Measurements from ENCODE around the gene ATXN10. TPM values are rescaled to one million over a fixed set of nuclear protein-coding genes. Genes with fewer than 3 reads are reported as not detected.

ATXN10 gene
- total RNA-seq, 6 donors from 2014 or later, result 90.2 to 137 (median 110) TPM

DNA sequence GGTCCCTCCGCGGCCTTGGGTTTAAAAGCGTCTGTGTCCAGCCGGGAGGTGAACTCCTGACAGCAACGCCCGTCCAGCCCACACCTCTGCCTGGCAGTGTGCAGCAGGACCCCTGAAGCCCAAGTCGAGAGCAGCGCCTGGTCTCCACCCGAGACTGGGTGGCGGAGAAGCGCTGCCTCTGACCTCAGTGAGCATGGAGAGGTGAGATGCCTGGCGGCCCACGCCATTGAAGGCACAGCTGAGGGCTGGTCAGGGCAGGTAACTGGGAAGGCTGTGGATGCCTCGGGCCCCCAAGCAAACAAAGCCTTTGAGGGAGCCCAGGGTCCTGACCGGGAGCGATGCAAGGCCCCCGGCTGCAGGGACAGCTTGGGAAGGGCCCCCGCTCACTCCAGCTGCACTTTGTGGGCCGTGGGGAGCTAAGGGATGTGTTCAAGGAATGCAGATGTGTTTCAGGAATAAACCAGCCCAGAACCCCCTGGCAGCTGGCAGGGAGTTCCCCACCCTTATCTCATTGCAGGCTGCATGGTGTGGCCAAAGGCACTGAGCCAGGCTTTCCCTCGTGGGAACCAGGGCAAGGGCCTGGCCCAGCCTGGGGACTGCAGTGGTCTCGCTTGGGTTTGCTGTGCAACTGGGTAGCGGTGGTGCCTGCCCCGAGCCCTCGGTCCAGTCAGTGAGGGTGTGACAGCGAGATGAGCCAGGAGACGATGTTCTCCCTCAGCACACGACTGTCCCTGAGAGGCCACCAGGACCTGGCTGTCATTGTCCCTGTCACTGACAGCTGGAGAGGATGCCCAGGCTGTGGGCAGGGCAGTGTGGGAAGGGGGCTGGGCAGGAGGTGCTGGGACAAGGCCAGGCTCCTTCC lies 212.8 kb downstream of the ATXN10 start:
- WGBS, 2 donors, result 72 to 78% methylated on average over 10 to 25 of the region's 27 CpGs
- ATAC-seq (ENCODE audit: low FRiP score in 2 of 2), result no peak
- peaks cover 0 to 9% (median 2%) of the 10 kb centered on the region in 4 donors for H3K4me1 ChIP-seq
- no peak overlapping the region for H3K4me3 ChIP-seq
- DNase-seq, result peak in 1 of 2 donors; percentile 56
- H3K27me3 ChIP-seq, result peaks cover 0 to 9% (median 4%) of the 10 kb centered on the region in 4 donors
- TF ChIP-seq EP300 (IDR thresholded peaks at IDR 0.05), result no peak
- TF ChIP-seq POLR2A (IDR thresholded peaks at IDR 0.05), result no peak
- TF ChIP-seq, protein P1, sequence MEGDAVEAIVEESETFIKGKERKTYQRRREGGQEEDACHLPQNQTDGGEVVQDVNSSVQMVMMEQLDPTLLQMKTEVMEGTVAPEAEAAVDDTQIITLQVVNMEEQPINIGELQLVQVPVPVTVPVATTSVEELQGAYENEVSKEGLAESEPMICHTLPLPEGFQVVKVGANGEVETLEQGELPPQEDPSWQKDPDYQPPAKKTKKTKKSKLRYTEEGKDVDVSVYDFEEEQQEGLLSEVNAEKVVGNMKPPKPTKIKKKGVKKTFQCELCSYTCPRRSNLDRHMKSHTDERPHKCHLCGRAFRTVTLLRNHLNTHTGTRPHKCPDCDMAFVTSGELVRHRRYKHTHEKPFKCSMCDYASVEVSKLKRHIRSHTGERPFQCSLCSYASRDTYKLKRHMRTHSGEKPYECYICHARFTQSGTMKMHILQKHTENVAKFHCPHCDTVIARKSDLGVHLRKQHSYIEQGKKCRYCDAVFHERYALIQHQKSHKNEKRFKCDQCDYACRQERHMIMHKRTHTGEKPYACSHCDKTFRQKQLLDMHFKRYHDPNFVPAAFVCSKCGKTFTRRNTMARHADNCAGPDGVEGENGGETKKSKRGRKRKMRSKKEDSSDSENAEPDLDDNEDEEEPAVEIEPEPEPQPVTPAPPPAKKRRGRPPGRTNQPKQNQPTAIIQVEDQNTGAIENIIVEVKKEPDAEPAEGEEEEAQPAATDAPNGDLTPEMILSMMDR (IDR thresholded peaks at IDR 0.05), result no peak
- no peak for TF ChIP-seq POLR2AphosphoS5 (IDR thresholded peaks at IDR 0.05)
- no peaks in the 10 kb centered on the region for H3K9me3 ChIP-seq
- no peak overlapping the region for H3K27ac ChIP-seq
- H3K36me3 ChIP-seq, result no peaks in the 10 kb centered on the region

GRCh38 chr22:45885171-45885840 lies 213.7 kb downstream of the ATXN10 start:
- Histone ChIP-seq H3K27me3 (peaks cover 0 to 11% (median 5%) of the 10 kb centered on the region in 4 donors), H3K27ac (no peak overlapping the region), H3K9me3 (no peaks in the 10 kb centered on the region), H3K4me3 (no peak overlapping the region), H3K4me1 (peaks cover 0 to 13% (median 2%) of the 10 kb centered on the region in 4 donors), H3K36me3 (no peaks in the 10 kb centered on the region)
- WGBS, 2 donors, result 77 to 90% methylated on average over 9 to 16 of the region's 16 CpGs
- TF ChIP-seq POLR2AphosphoS5 (IDR thresholded peaks at IDR 0.05) (no peak), EP300 (IDR thresholded peaks at IDR 0.05) (no peak), POLR2A (IDR thresholded peaks at IDR 0.05) (no peak)
- TF ChIP-seq, protein P1 (IDR thresholded peaks at IDR 0.05), result no peak
- ATAC-seq (ENCODE audit: low FRiP score in 2 of 2), result no peak
- peak in 1 of 2 donors; percentile 51 for DNase-seq

- Histone ChIP-seq H3K4me1 (peaks cover 0 to 7% (median under 1%) of the 10 kb centered on the region in 4 donors), H3K27me3 (peaks cover 0 to 7% (median 3%) of the 10 kb centered on the region in 4 donors), H3K9me3 (no peaks in the 10 kb centered on the region), H3K4me3 (no peak overlapping the region), H3K36me3 (no peaks in the 10 kb centered on the region), H3K27ac (no peak overlapping the region)
- no peak for TF ChIP-seq POLR2A (IDR thresholded peaks at IDR 0.05)
- no peak for TF ChIP-seq POLR2AphosphoS5 (IDR thresholded peaks at IDR 0.05)
- TF ChIP-seq, protein P1 (IDR thresholded peaks at IDR 0.05), result no peak
- no peak for TF ChIP-seq EP300 (IDR thresholded peaks at IDR 0.05)
- ATAC-seq (ENCODE audit: low FRiP score in 2 of 2), result no peak
- WGBS, 2 donors, result 69 to 81% methylated on average over 11 to 15 of the region's 21 CpGs
- peak in 1 of 2 donors; percentile 72 for DNase-seq
Measured at GRCh38 chr22:45885941-45886395, 214.3 kb downstream of the ATXN10 start.

DNA sequence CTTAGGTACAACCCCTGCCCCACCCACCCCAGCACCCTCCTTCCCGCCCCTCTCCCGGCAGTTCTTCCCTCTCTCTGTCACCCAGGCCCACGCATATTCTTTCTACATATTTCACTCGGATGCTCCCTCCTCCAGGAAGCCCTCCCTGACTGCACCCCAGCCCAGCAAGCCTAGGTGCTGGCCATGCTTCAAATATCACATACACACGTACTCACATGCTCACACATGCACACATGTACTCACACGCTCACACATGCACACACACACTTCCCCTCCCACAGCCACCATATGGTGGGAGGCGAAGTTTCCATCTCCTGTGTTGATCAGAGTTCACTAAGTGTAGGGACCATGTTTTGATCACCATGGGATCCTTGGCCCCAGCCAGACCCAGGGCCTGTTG lies 214.9 kb downstream of the ATXN10 start:
- no peak for DNase-seq

More for the DNA sequence above, 214.9 kb downstream of the ATXN10 start:
- TF ChIP-seq EP300 (IDR thresholded peaks at IDR 0.05), result no peak
- no peak for TF ChIP-seq POLR2A (IDR thresholded peaks at IDR 0.05)
- no peak for TF ChIP-seq POLR2AphosphoS5 (IDR thresholded peaks at IDR 0.05)
- TF ChIP-seq, protein P1 (IDR thresholded peaks at IDR 0.05), result no peak
- no peak overlapping the region for H3K27ac ChIP-seq
- 91 to 95% methylated on average over 7 of the region's 7 CpGs for WGBS, 2 donors
- H3K9me3 ChIP-seq, result no peaks in the 10 kb centered on the region
- H3K27me3 ChIP-seq, result peaks cover 0 to 6% (median 2%) of the 10 kb centered on the region in 4 donors
- peaks cover 0 to 4% (median 0%) of the 10 kb centered on the region in 4 donors for H3K4me1 ChIP-seq
- no peaks in the 10 kb centered on the region for H3K36me3 ChIP-seq
- H3K4me3 ChIP-seq, result no peak overlapping the region
- ATAC-seq (ENCODE audit: low FRiP score in 2 of 2), result no peak
